Measurements from ENCODE around the gene PPP2R5D.
A peak's percentile ranks its signal among the peaks of the same experiment; 100 is the strongest.
"Not testable (repeated sequence)": the region's sequence is repeated elsewhere in the genome, so short reads cannot be mapped to it uniquely, and the experiment has no call there.

Gene PPP2R5D

GRCh38 chr6:42940493-42941045 lies 43.8 kb upstream of the PPP2R5D start:
- no peak overlapping the region for H3K4me2 ChIP-seq
- H3K9ac ChIP-seq: peak overlapping the region in 1 of 11 experiments; percentile 29; a peak in 1 of 22 replicates
- H3K4me1 ChIP-seq: peaks cover 19 to 52% (median 41%) of the 10 kb centered on the region in 10 experiments
- H3K9me3 ChIP-seq (replicated peaks in 1 of 11): no peaks in the 10 kb centered on the region
- H3K27me3 ChIP-seq: no peaks in the 10 kb centered on the region
- no peak for TF ChIP-seq Cebpa-rat (IDR thresholded peaks at IDR 0.05)
- H3K4me3 ChIP-seq: no peak overlapping the region
- peaks cover 99 to 100% (median 100%) of the 10 kb centered on the region in 11 experiments for H3K36me3 ChIP-seq
- peak overlapping the region in 3 of 11 experiments; percentile 16 to 49 (median 24); a peak in 4 of 22 replicates for H3K27ac ChIP-seq
- peaks cover 47 to 90% (median 71%) of the 10 kb centered on the region in 11 experiments; a peak in 21 of 22 replicates for H4K20me1 ChIP-seq

GRCh38 chr6:42941356-42941755 lies 43.0 kb upstream of the PPP2R5D start:
- not testable (repeated sequence) for H3K4me3 ChIP-seq; H3K4me2 ChIP-seq; H3K9ac ChIP-seq; H3K9me3 ChIP-seq (replicated peaks in 1 of 11); H3K27ac ChIP-seq; H3K27me3 ChIP-seq
- Histone ChIP-seq H4K20me1 (peaks cover 39 to 82% (median 64%) of the 10 kb centered on the region in 11 experiments; a peak in 21 of 22 replicates), H3K36me3 (peaks cover 98 to 100% (median 100%) of the 10 kb centered on the region in 11 experiments), H3K4me1 (peaks cover 12 to 44% (median 33%) of the 10 kb centered on the region in 10 experiments)

- peaks cover 28 to 71% (median 53%) of the 10 kb centered on the region in 11 experiments; a peak in 21 of 22 replicates for H4K20me1 ChIP-seq
- no peaks in the 10 kb centered on the region for H3K9me3 ChIP-seq (replicated peaks in 1 of 11)
- H3K4me2 ChIP-seq: no peak overlapping the region
- H3K4me1 ChIP-seq: peaks cover 5 to 33% (median 22%) of the 10 kb centered on the region in 10 experiments; a peak in 19 of 20 replicates
- H3K9ac ChIP-seq: peak overlapping the region in 3 of 11 experiments; percentile 0 to 34 (median 16); a peak in 3 of 22 replicates
- TF ChIP-seq Cebpa-rat (IDR thresholded peaks at IDR 0.05): no peak
- peak overlapping the region in 2 of 11 experiments; percentile 12 to 13; a peak in 1 of 22 replicates for H3K27ac ChIP-seq
- H3K36me3 ChIP-seq: peaks cover 91 to 100% (median 97%) of the 10 kb centered on the region in 11 experiments
- H3K4me3 ChIP-seq: no peak overlapping the region
- H3K27me3 ChIP-seq: no peaks in the 10 kb centered on the region
These were observed 41.9 kb upstream of the PPP2R5D start for GRCh38 chr6:42942444-42942843.

- Histone ChIP-seq H3K4me1 (no peaks in the 10 kb centered on the region), H3K27ac (no peak overlapping the region), H3K27me3 (no peaks in the 10 kb centered on the region), H3K9me3 (replicated peaks in 1 of 11) (no peaks in the 10 kb centered on the region), H4K20me1 (peaks cover 0 to 22% (median under 1%) of the 10 kb centered on the region in 11 experiments; a peak in 5 of 22 replicates), H3K4me2 (no peak overlapping the region), H3K4me3 (no peak overlapping the region), H3K9ac (no peak overlapping the region), H3K36me3 (peaks cover 47 to 87% (median 66%) of the 10 kb centered on the region in 11 experiments)
- no peak for TF ChIP-seq Cebpa-rat (IDR thresholded peaks at IDR 0.05)
These were observed 36.4 kb upstream of the PPP2R5D start for GRCh38 chr6:42947950-42948349.

- Histone ChIP-seq H3K9ac (no peak overlapping the region), H3K4me2 (no peak overlapping the region), H3K4me3 (no peak overlapping the region), H3K36me3 (peaks cover 9 to 48% (median 23%) of the 10 kb centered on the region in 11 experiments; a peak in 17 of 22 replicates), H4K20me1 (peaks cover 0 to 9% (median 0%) of the 10 kb centered on the region in 11 experiments; a peak in 1 of 22 replicates), H3K9me3 (replicated peaks in 1 of 11) (no peaks in the 10 kb centered on the region), H3K4me1 (no peaks in the 10 kb centered on the region), H3K27ac (no peak overlapping the region), H3K27me3 (no peaks in the 10 kb centered on the region)
- no peak for TF ChIP-seq Cebpa-rat (IDR thresholded peaks at IDR 0.05)
These were observed 32.0 kb upstream of the PPP2R5D start for GRCh38 chr6:42952389-42952788.

- not testable (repeated sequence) for H4K20me1 ChIP-seq; H3K27ac ChIP-seq; H3K4me2 ChIP-seq; H3K4me3 ChIP-seq; H3K9me3 ChIP-seq (replicated peaks in 1 of 11); H3K9ac ChIP-seq; H3K27me3 ChIP-seq; H3K4me1 ChIP-seq
- H3K36me3 ChIP-seq: peaks cover 0 to 29% (median 6%) of the 10 kb centered on the region in 11 experiments; a peak in 10 of 22 replicates
These were observed 30.0 kb upstream of the PPP2R5D start for GRCh38 chr6:42954405-42954804.

GRCh38 chr6:42958125-42958524 lies 26.2 kb upstream of the PPP2R5D start:
- Histone ChIP-seq H4K20me1 (peaks cover 0 to 25% (median 17%) of the 10 kb centered on the region in 11 experiments; a peak in 14 of 22 replicates), H3K36me3 (peaks cover 6 to 28% (median 19%) of the 10 kb centered on the region in 11 experiments; a peak in 20 of 22 replicates), H3K4me2 (no peak overlapping the region), H3K9me3 (replicated peaks in 1 of 11) (no peaks in the 10 kb centered on the region), H3K27ac (no peak overlapping the region), H3K9ac (no peak overlapping the region), H3K4me3 (no peak overlapping the region), H3K27me3 (peaks cover 21 to 42% (median 39%) of the 10 kb centered on the region in 11 experiments), H3K4me1 (peaks cover 0 to 10% (median 0%) of the 10 kb centered on the region in 10 experiments; a peak in 6 of 20 replicates)
- no peak for TF ChIP-seq Cebpa-rat (IDR thresholded peaks at IDR 0.05)

GRCh38 chr6:42959917-42960242 lies 24.5 kb upstream of the PPP2R5D start:
- H3K27ac ChIP-seq: no peak overlapping the region
- H3K4me2 ChIP-seq: no peak overlapping the region
- TF ChIP-seq Cebpa-rat (IDR thresholded peaks at IDR 0.05): no peak
- H3K27me3 ChIP-seq: peaks cover 21 to 42% (median 39%) of the 10 kb centered on the region in 11 experiments
- no peak overlapping the region for H3K9ac ChIP-seq
- no peaks in the 10 kb centered on the region for H3K9me3 ChIP-seq (replicated peaks in 1 of 11)
- H3K36me3 ChIP-seq: peaks cover 21 to 44% (median 31%) of the 10 kb centered on the region in 11 experiments
- H4K20me1 ChIP-seq: peaks cover 0 to 32% (median 19%) of the 10 kb centered on the region in 11 experiments; a peak in 16 of 22 replicates
- peaks cover 0 to 10% (median 0%) of the 10 kb centered on the region in 10 experiments; a peak in 6 of 20 replicates for H3K4me1 ChIP-seq
- H3K4me3 ChIP-seq: no peak overlapping the region

- TF ChIP-seq Cebpa-rat (IDR thresholded peaks at IDR 0.05): no peak
- H3K4me2 ChIP-seq: peak within 1 kb of the TSS in 1 of 11 experiments; percentile 28; a peak in 3 of 22 replicates
- H3K4me3 ChIP-seq: no peak within 1 kb of the TSS
- H3K9ac ChIP-seq: peak within 1 kb of the TSS in 1 of 11 experiments; percentile 2; a peak in 1 of 22 replicates
- H4K20me1 ChIP-seq: peaks cover 0 to 37% (median 20%) of the 10 kb centered on the region in 11 experiments; a peak in 16 of 22 replicates
- peaks cover 21 to 42% (median 39%) of the 10 kb centered on the region in 11 experiments for H3K27me3 ChIP-seq
- peaks cover 0 to 10% (median 0%) of the 10 kb centered on the region in 10 experiments; a peak in 6 of 20 replicates for H3K4me1 ChIP-seq
- H3K27ac ChIP-seq: no peak within 1 kb of the TSS
- no peaks in the 10 kb centered on the region for H3K9me3 ChIP-seq (replicated peaks in 1 of 11)
- peaks cover 27 to 49% (median 37%) of the 10 kb centered on the region in 11 experiments for H3K36me3 ChIP-seq
These were observed 23.9 kb upstream of the PPP2R5D start, which contains the start of gene GNMT for GRCh38 chr6:42960243-42961019. TSS of gene GNMT (plus strand) at chr6:42960754. CDS start at chr6:42960768, 14 bp downstream.

Data from BLaER1 treated with 17β-estradiol and CSF1 and Interleukin-3, amounts not matched to agents 10 nM and 100 nM (cell line).